KMS-11 (cell line): ENCODE results near the gene TIMP1.

Experiments used
- H2AFZ ChIP-seq: fragments of 200-600 bp; sonication (generic); 2 replicates; pipeline ENCODE4 v1.6.1; 2016; ENCODE audit warnings: antibody characterized with exemption, mixed run types, low read depth
- H3K27ac ChIP-seq: fragments of 200-600 bp; sonication (generic); 2 replicates; pipeline ENCODE4 v1.6.1; 2016; ENCODE audit warnings: mild to moderate bottlenecking, mixed run types
- H3K27me3 ChIP-seq: fragments of 200-600 bp; sonication (generic); 2 replicates; pipeline ENCODE4 v1.6.1; 2017; ENCODE audit warnings: mild to moderate bottlenecking, low read depth, mixed run types, moderate library complexity; ENCODE audit not compliant: insufficient read depth
- H3K36me3 ChIP-seq: fragments of 200-600 bp; sonication (generic); 2 replicates; pipeline ENCODE4 v1.6.1; 2017; ENCODE audit warnings: mild to moderate bottlenecking, mixed run types; ENCODE audit not compliant: insufficient read depth
- H3K4me1 ChIP-seq: fragments of 200-600 bp; sonication (generic); 2 replicates; pipeline ENCODE4 v1.6.1; 2016; ENCODE audit warnings: mild to moderate bottlenecking, low read depth, mixed run types; ENCODE audit not compliant: poor library complexity, severe bottlenecking
- H3K4me2 ChIP-seq: fragments of 200-600 bp; sonication (generic); 2 replicates; pipeline ENCODE4 v1.7.0; 2016; ENCODE audit warnings: mild to moderate bottlenecking, mixed run types
- H3K4me3 ChIP-seq: fragments of 200-600 bp; sonication (generic); IDR thresholded peaks from 2 replicates; pipeline ENCODE4 v1.6.1; 2017; ENCODE audit warnings: low read depth, low read length, mixed read lengths; ENCODE audit not compliant: insufficient read depth
- H3K79me2 ChIP-seq: fragments of 200-600 bp; sonication (generic); 2 replicates; pipeline ENCODE4 v1.6.1; 2016; ENCODE audit warnings: low read depth, mixed run types; ENCODE audit not compliant: insufficient read depth
- H3K9ac ChIP-seq: fragments of 200-600 bp; sonication (generic); 2 replicates; pipeline ENCODE4 v1.6.1; 2016; ENCODE audit warnings: mild to moderate bottlenecking, mixed run types
- H4K20me1 ChIP-seq: fragments of 200-600 bp; sonication (generic); 2 replicates; pipeline ENCODE4 v1.6.1; 2016; ENCODE audit warnings: mild to moderate bottlenecking, mixed run types; ENCODE audit not compliant: insufficient read depth
- TF ChIP-seq, protein P1 (sequence below): fragments of 200-600 bp; sonication (generic); conservative IDR thresholded peaks from 2 replicates; pipeline ENCODE4 v1.6.1; 2017; ENCODE audit warnings: low read depth, mild to moderate bottlenecking, antibody characterized with exemption, low read length, moderate library complexity, mixed read lengths

The TIMP1 gene

DNA sequence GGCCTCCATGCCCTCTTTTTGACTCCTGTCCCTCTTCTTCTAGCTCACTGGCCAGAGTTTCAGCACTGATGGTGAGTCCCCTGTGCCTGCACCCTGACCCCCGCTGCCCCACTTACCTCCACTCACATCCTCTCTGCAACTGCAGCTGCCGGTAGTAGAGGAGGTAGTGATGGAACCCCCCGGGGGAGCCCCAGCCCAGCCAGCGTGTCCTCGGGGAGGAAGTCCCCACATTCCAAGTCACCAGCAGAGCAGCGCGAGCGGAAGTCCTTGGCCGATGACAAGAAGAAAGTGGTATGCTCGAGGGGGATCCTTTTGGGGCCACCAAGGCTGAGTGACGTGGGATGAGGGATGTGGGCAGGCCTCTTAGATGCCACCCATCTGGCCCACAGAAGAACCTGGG lies 15.4 kb upstream of the TIMP1 start:
- Histone ChIP-seq H3K4me2 (no peak overlapping the region), H2AFZ (no peak overlapping the region), H3K36me3 (no peaks in the 10 kb centered on the region), H3K9ac (no peak overlapping the region), H3K27me3 (no peaks in the 10 kb centered on the region), H3K4me1 (peaks cover 19% of the 10 kb centered on the region), H4K20me1 (no peaks in the 10 kb centered on the region), H3K27ac (no peak overlapping the region), H3K79me2 (0 out of 2 replicates have a peak, but pooled peaks cover under 1% of the 10 kb centered on the region), H3K4me3 (no peak overlapping the region)
- TF ChIP-seq, protein P1, sequence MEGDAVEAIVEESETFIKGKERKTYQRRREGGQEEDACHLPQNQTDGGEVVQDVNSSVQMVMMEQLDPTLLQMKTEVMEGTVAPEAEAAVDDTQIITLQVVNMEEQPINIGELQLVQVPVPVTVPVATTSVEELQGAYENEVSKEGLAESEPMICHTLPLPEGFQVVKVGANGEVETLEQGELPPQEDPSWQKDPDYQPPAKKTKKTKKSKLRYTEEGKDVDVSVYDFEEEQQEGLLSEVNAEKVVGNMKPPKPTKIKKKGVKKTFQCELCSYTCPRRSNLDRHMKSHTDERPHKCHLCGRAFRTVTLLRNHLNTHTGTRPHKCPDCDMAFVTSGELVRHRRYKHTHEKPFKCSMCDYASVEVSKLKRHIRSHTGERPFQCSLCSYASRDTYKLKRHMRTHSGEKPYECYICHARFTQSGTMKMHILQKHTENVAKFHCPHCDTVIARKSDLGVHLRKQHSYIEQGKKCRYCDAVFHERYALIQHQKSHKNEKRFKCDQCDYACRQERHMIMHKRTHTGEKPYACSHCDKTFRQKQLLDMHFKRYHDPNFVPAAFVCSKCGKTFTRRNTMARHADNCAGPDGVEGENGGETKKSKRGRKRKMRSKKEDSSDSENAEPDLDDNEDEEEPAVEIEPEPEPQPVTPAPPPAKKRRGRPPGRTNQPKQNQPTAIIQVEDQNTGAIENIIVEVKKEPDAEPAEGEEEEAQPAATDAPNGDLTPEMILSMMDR = no peak

DNA sequence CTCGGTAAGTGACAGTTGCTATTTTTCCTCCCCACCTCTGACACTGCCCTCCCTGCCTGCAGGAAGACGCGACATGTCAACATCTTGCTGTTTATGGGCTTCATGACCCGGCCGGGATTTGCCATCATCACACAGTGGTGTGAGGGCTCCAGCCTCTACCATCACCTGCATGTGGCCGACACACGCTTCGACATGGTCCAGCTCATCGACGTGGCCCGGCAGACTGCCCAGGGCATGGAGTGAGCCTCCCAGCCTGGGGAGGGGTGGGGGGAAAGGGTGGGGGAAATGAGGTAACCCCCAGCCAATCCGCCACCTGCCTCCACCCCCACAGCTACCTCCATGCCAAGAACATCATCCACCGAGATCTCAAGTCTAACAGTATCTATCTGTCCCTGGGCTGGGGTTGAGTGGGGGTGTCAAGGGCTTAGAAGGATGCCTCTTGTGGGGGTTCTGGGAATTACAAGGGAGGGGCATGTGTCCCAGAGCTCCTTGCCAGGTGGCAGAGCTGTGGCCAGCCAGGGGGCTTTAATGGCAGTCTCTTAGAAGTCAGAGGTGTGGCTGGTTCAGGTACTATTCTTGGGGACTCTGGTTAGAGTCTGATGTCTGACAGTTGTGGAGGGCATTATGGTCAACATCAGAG lies 13.5 kb upstream of the TIMP1 start:
- Histone ChIP-seq H3K4me1 (peaks cover 4% of the 10 kb centered on the region), H3K4me2 (no peak overlapping the region), H3K36me3 (no peaks in the 10 kb centered on the region), H4K20me1 (no peaks in the 10 kb centered on the region), H3K4me3 (no peak overlapping the region), H3K27ac (no peak overlapping the region), H2AFZ (no peak overlapping the region), H3K9ac (no peak overlapping the region), H3K79me2 (no peaks in the 10 kb centered on the region), H3K27me3 (no peaks in the 10 kb centered on the region)
- TF ChIP-seq, protein P1 = peak; percentile 57

DNA sequence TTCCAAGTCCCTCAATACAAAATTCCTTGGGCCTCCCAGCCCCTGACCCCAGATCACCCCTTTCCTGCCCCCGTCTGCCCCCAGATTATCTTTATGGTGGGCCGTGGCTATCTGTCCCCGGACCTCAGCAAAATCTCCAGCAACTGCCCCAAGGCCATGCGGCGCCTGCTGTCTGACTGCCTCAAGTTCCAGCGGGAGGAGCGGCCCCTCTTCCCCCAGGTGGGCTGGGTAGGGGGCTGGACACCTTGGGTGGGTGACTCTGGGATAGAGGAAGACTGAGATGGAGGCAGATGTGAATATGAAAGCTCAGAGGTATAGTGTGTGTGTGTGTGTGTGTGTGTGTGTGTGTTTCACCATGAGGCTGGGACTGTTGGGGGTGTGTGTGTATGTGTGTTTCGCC lies 11.4 kb upstream of the TIMP1 start:
- H4K20me1 ChIP-seq = no peaks in the 10 kb centered on the region
- no peaks in the 10 kb centered on the region for H3K79me2 ChIP-seq
- H3K9ac ChIP-seq = no peak overlapping the region
- H3K4me3 ChIP-seq = no peak overlapping the region
- TF ChIP-seq, protein P1 = no peak
- no peaks in the 10 kb centered on the region for H3K27me3 ChIP-seq
- H3K36me3 ChIP-seq = no peaks in the 10 kb centered on the region
- no peak overlapping the region for H2AFZ ChIP-seq
- H3K4me2 ChIP-seq = no peak overlapping the region
- no peak overlapping the region for H3K27ac ChIP-seq
- H3K4me1 ChIP-seq = no peaks in the 10 kb centered on the region

GRCh38 chrX:47571215-47571614 lies 11.0 kb upstream of the TIMP1 start:
- Histone ChIP-seq H4K20me1 (no peaks in the 10 kb centered on the region), H3K27ac (no peak overlapping the region), H3K4me1 (no peaks in the 10 kb centered on the region), H3K79me2 (no peaks in the 10 kb centered on the region), H2AFZ (no peak overlapping the region), H3K27me3 (no peaks in the 10 kb centered on the region), H3K4me3 (no peak overlapping the region), H3K9ac (no peak overlapping the region), H3K36me3 (no peaks in the 10 kb centered on the region), H3K4me2 (no peak overlapping the region)
- TF ChIP-seq, protein P1 = no peak
